PC-3 (cell line): ENCODE measurements around the gene NCS1.

Source experiments
- EZH2 ChIP-seq: fragments of 300-600 bp; sonication (generic); IDR thresholded peaks from one replicate; pipeline ENCODE4 v1.6.1; 2017; ENCODE audit warnings: antibody characterized with exemption, mild to moderate bottlenecking, low read length; ENCODE audit not compliant: unreplicated experiment
- EZH2phosphoT487 ChIP-seq: fragments of 300-600 bp; sonication (generic); IDR thresholded peaks from 2 replicates; pipeline ENCODE4 v1.6.1; 2018; ENCODE audit warnings: mild to moderate bottlenecking, antibody characterized with exemption, low read length, borderline replicate concordance
- TF ChIP-seq, protein P1 (sequence below): fragments of 300-600 bp; sonication (generic); conservative IDR thresholded peaks from 2 replicates; pipeline ENCODE4 v1.5.1; 2017; ENCODE audit warnings: antibody characterized with exemption, low read depth, mild to moderate bottlenecking, low read length

DNA sequence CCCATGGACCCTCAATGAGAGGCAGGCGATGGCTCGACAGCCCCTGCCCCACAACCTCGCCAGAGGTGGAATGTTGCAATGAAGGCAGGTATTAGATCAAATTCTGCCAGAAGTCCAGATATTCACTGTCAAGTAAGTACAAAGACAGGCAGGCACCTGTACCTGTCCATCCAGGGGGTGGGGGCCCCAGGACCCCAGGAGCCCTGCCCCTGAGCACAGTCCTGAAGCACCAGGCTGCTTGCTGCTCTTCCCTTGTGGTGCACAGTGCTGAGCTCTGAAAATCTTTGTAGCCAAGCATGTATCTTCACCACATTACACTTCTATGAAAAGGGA is 67.1 kb downstream of the NCS1 start:
- TF ChIP-seq, protein P1, sequence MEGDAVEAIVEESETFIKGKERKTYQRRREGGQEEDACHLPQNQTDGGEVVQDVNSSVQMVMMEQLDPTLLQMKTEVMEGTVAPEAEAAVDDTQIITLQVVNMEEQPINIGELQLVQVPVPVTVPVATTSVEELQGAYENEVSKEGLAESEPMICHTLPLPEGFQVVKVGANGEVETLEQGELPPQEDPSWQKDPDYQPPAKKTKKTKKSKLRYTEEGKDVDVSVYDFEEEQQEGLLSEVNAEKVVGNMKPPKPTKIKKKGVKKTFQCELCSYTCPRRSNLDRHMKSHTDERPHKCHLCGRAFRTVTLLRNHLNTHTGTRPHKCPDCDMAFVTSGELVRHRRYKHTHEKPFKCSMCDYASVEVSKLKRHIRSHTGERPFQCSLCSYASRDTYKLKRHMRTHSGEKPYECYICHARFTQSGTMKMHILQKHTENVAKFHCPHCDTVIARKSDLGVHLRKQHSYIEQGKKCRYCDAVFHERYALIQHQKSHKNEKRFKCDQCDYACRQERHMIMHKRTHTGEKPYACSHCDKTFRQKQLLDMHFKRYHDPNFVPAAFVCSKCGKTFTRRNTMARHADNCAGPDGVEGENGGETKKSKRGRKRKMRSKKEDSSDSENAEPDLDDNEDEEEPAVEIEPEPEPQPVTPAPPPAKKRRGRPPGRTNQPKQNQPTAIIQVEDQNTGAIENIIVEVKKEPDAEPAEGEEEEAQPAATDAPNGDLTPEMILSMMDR: no peak
- no peak for TF ChIP-seq EZH2phosphoT487
- no peak for TF ChIP-seq EZH2
